A673 (cell line): ENCODE measurements around the gene SLC2A14.
"Not testable (repeated sequence)": the region's sequence is repeated elsewhere in the genome, so short reads cannot be mapped to it uniquely, and the experiment has no call there.

Experiments used
- CTCF ChIP-seq: fragments of 300-800, 200-600 bp; sonication (generic); conservative IDR thresholded peaks from 2 replicates; pipeline ENCODE4 v1.5.1; 2017; ENCODE audit warnings: low read depth, mild to moderate bottlenecking, antibody characterized with exemption, low read length, moderate library complexity, mixed read lengths
- EZH2 ChIP-seq: fragments of 200-600 bp; sonication (generic); IDR thresholded peaks from 2 replicates; pipeline ENCODE4 v1.6.1; 2017; ENCODE audit warnings: borderline replicate concordance, low read depth, mild to moderate bottlenecking, mixed read lengths, antibody characterized with exemption, low read length; ENCODE audit not compliant: poor library complexity, severe bottlenecking

- not testable (repeated sequence) for TF ChIP-seq CTCF, EZH2
Observed at GRCh38 chr12:7918268-7918590, 45.5 kb upstream of the SLC2A14 start.
